ENCODE results near the gene VAV2.
A peak's percentile ranks its signal among the peaks of the same experiment; 100 is the strongest.

VAV2 gene

GRCh38 chr9:133737071-133737773, 254.9 kb downstream of the VAV2 start:
- no peak for DNase-seq

- DNase-seq = no peak
Measured at GRCh38 chr9:133735931-133736330, 256.2 kb downstream of the VAV2 start.

GRCh38 chr9:133735415-133735775, 256.7 kb downstream of the VAV2 start:
- no peak for DNase-seq

GRCh38 chr9:133734590-133735414, 257.3 kb downstream of the VAV2 start:
- DNase-seq = no peak

GRCh38 chr9:133733796-133734533, 258.2 kb downstream of the VAV2 start:
- DNase-seq = no peak

- DNase-seq = no peak
Measured at GRCh38 chr9:133733421-133733795, 258.7 kb downstream of the VAV2 start.

GRCh38 chr9:133732639-133733408, 259.3 kb downstream of the VAV2 start:
- DNase-seq = no peak

GRCh38 chr9:133731876-133732638, 260.1 kb downstream of the VAV2 start:
- no peak for DNase-seq

GRCh38 chr9:133730994-133731715, 261.0 kb downstream of the VAV2 start:
- no peak for DNase-seq

- no peak for DNase-seq
Measured at GRCh38 chr9:133729617-133730281, 262.4 kb downstream of the VAV2 start.

- no peak for DNase-seq
Measured at GRCh38 chr9:133728856-133729616, 263.1 kb downstream of the VAV2 start.

- DNase-seq = no peak
Measured at GRCh38 chr9:133727876-133728441, 264.2 kb downstream of the VAV2 start.

GRCh38 chr9:133727277-133727875, 264.7 kb downstream of the VAV2 start:
- DNase-seq = no peak

- peak; percentile 59 for DNase-seq
Measured at GRCh38 chr9:133726401-133727276, 265.5 kb downstream of the VAV2 start.

- DNase-seq = no peak
Measured at GRCh38 chr9:133725886-133726285, 266.2 kb downstream of the VAV2 start.

GRCh38 chr9:133718563-133719315, 273.4 kb downstream of the VAV2 start:
- no peak for DNase-seq
